Measurements from ENCODE around the gene FOLR2.
A peak's percentile ranks its signal among the peaks of the same experiment; 100 is the strongest.

Gene FOLR2

DNA sequence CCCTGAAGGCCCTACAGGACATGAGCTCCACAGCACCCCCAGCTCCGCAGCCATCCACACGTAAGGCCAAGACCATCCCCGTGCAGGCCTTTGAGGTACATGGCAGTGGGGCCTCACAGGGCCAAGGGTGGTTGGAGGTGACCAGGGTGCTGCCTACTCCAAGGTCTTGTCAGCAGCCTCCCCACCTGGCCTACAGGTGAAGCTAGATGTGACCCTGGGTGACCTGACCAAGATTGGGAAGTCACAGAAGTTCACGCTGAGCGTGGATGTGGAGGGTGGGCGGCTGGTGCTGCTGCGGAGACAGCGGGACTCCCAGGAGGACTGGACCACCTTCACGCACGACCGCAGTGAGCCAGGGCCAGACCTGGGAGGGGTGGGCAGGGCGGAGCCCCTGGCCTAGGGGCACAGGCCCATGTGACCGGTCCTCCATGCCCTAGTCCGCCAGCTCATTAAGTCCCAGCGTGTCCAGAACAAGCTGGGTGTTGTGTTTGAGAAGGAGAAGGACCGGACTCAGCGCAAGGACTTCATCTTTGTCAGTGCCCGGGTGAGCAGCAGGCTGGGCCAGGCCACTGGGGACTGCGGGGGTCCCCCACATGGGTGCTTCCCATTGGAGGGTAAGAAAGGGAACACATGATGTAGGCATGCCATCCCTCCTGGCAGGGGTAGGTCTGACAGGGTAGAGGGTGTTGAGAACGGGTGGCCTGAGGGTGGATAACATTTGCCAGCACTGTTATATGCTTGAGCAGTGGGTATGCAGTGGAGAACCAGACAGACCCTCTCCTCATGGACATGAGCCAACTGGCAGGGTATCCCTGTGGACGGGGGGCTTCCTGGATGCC is 13.6 kb downstream of the FOLR2 start:
- DNase-seq (ENCODE audit: low read depth in 2 of 2) = no peak

DNA sequence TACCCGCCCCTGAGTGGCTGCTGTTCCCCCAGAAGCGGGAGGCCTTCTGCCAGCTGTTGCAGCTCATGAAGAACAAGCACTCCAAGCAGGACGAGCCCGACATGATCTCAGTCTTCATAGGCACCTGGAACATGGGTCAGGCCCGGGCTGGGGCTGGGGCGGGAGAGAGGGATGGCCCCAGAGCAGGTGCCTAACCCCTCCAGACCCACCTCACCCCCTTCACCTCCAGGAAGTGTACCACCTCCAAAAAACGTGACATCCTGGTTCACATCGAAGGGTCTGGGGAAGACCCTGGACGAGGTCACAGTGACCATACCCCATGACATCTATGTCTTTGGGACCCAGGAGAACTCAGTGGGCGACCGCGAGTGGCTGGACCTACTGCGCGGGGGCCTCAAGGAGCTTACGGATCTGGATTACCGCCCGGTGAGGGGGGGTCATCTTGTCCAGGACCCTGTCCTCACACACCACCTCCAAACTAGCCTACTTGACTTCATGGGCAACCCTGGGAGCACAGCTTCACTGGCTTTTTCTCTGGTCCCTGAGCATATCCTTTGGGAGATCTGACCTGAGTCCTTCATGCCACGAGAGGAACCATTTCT is 14.3 kb downstream of the FOLR2 start:
- DNase-seq (ENCODE audit: low read depth in 2 of 2) = no peak

DNA sequence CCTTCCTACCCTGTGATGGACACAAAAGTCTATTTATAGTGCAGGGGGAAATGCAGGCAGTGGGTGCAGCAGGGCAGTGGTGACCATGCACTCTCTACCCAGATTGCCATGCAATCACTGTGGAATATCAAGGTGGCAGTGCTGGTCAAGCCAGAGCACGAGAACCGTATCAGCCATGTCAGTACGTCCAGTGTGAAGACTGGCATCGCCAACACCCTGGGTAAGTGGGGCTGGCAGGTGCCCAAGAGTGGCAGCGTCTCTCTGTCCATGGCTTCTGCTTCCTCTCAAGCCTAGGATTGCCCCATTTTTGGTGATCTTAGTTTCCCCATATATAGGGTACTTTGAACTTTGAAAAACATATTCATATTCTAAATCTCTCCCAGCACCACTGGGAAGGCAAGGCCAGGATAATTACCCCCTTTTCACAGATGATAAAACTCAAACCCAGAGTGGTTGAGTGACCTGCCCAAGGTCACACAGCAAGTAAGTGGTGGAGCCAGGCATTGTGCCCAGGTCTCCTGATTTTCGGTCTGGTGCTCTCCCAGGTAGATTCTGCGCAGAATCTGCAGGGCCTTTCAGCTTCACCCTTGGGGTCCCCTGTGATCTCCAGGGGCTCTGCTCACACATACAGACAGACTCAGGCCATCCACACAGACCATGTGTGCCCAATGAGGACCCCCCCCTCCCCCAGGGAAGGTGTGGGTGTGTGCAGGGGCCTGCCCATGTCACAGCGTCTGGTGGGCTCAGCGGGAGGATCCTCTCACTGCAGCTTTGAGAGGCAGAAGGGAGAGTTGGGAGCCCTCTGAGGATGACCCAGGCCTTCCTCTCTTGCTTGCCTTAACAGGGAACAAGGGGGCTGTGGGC is 15.0 kb downstream of the FOLR2 start:
- no peak for DNase-seq (ENCODE audit: low read depth in 2 of 2)

DNA sequence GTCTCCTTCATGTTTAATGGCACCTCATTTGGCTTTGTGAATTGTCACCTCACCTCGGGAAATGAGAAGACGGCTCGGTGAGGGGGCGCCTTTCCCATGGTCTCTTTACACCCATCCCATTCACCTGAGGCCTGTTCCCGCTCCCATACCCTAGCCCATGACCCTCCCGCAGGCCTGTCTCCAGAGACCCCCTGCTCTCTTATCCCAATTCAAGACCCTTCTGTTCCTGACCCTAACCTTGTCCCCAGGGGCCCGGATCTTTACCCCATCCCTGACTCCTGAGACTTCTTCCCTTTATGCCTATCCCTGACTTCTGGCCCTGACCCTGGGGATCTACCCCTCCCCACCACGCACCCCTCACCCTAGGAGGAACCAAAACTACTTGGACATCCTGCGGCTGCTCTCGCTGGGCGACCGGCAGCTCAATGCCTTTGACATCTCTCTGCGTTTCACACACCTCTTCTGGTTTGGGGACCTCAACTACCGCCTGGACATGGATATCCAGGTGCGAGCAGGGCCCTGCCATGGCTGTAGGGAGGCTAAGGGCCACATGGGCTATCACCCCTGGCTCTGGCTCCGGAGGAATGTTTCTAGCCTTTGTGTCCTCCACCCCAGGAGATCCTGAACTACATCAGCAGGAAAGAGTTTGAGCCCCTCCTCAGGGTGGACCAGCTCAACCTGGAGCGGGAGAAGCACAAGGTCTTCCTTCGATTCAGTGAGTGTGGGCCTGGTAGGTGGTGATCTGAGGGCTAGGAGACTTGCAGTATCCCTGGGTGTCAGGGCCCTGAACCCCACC is 15.9 kb downstream of the FOLR2 start:
- no peak for DNase-seq (ENCODE audit: low read depth in 2 of 2)

DNA sequence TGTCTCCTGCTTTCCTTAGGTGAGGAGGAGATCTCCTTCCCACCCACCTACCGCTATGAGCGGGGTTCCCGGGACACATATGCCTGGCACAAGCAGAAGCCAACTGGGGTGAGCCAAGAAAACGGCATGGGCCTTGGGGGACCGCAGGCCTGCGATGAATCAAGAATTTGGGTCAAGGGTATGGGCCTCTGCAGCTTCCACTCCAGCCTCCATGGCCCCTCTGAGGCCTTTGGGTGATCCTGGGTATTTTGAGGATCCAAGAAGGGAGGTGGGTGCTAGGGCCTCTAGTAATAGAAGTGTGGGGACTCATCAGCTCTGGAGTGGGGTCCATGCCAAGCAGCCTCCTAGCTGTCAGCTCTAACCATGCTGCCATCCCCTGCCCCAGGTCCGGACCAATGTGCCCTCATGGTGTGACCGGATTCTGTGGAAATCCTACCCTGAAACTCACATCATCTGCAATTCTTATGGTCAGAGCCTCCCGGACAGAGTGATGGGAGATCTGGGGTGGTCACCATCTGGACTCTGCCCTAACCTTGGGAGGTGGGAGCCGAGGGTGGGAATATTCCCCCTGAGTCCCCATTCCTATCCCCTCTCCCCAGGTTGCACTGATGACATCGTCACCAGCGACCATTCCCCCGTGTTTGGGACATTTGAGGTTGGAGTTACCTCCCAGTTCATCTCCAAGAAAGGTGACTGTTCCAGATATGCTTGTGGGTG is 16.6 kb downstream of the FOLR2 start:
- no peak for DNase-seq (ENCODE audit: low read depth in 2 of 2)

DNA sequence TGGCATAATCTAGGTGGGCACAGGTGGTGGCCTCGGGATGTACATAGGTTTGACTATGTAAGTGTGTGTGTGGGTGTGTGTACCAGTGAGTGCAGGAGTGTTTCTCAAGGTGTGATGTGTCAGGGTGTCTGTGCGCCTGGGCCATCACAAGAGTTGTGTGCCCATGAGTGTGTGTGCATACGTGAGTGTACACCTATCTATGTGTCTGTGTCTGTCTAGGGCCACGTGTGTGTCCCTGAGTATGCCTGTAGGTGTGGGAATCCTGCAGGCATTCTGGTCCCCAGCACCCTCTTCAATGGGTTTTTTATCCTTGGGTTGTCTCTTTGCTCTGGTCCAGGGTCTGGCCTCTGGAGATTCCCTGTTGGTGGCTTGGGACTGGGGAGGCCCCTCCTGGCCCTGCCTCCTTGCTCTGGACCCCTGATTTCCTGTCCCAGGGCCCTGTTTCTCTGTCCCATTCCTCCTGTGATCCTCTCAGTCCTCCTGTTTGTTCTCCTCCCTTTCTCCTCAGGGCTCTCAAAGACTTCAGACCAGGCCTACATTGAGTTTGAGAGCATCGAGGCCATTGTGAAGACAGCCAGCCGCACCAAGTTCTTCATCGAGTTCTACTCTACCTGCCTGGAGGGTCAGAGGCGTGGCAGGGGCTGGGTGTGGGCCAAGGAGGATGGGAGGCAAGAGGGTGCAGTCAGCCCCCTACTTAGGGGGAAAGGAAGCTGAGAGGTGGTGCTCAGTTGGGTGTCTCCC is 17.3 kb downstream of the FOLR2 start:
- DNase-seq (ENCODE audit: low read depth in 2 of 2) = no peak

DNA sequence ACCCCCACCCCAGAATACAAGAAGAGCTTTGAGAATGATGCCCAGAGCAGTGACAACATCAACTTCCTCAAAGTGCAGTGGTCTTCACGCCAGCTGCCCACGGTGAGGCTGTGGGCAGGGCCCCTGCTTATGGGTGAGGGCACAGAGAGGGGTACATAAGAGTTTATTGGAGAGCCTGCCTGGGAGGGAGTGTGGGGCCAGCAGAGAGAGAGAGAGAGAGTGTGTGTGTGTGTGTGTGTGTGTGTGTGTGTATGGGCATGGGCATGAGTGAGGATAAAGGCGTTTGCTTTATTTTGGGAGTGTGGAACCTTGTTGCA is 17.9 kb downstream of the FOLR2 start:
- DNase-seq (ENCODE audit: low read depth in 2 of 2) = no peak

DNA sequence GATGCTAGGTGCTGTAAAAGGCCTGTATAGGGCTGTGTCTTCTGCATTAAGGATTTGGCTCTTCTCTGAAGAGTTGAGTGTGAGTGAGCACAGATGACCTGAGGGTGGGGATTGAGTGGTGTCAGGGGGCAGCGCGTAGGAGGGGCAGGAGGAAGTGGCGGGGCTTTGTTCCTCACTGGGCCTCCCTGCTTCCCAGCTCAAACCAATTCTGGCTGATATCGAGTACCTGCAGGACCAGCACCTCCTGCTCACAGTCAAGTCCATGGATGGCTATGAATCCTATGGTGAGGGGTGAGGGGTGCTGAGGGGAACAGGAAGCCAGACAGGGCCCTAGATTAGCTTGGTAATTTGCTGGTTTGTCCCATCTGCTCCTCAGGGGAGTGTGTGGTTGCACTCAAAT is 18.3 kb downstream of the FOLR2 start:
- no peak for DNase-seq (ENCODE audit: low read depth in 2 of 2)

DNA sequence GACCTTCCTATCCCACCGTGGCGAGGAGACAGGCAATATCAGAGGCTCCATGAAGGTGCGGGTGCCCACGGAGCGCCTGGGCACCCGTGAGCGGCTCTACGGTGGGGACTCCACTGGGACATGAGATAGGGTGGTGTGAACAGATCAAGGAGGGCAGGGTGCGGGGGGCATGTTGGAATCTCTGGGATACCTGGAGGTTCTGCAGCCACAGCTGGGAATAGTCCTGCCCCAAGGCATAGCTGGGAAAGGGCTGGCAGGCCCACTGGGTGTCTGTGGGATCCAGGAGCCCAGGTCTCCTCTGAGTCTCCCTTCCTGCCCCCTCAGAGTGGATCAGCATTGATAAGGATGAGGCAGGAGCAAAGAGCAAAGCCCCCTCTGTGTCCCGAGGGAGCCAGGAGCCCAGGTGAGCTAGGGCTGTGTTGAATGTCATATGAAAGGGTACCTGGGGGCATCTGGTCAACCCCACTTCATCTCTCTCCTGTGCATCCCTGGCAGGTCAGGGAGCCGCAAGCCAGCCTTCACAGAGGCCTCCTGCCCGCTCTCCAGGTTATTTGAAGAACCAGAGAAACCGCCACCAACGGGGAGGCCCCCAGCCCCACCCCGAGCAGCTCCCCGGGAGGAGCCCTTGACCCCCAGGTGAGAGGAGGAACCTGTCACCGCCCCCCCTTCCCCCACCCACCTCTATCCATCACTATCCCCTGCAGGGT is 18.9 kb downstream of the FOLR2 start:
- DNase-seq (ENCODE audit: low read depth in 2 of 2) = no peak

DNA sequence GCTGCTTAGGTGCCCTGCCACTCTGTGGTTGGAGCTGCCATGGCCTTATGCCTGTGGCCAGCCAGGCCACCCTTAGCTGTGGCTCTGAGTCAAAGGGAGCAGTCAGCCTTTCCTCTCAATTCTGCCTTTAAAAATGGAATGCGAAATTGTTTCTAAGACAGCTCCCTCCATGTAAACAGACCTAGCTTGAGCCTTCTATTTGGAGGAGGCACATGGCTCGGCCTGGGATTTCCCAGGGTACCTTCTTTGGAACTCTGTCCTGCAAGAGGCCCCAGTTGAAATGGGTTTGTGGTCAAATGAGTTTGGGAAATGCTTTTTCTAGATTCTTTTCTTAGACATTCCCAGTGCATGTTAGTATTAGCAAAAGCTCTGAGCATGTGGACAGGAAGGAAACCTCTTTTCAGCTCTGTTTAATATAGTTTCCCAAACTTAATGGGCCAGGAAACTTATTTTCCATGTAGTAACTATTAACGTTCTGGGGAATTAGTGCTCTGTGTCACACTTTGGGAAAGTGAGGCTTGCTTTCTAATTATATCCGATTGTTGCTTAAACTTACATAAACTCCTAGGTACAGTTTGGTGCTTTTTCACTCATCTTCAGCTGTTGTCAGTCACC is 19.6 kb downstream of the FOLR2 start:
- no peak for DNase-seq (ENCODE audit: low read depth in 2 of 2)

DNA sequence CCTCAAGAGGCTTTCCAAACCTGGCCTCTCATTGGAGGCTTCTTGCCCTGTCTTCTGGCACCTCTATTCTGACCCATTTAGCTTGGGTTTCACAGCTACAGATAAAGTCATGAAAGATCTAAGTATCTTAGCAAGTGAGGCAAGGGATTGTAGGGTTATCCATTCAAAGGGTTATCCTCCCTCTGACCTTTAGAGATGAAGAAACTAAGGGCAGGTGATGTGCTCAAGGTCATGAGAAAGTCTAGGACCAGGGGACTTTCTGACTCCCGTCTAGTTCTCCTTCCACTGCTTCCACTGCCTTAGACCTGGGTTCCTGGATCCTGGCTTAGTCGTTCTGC is 20.1 kb downstream of the FOLR2 start:
- DNase-seq (ENCODE audit: low read depth in 2 of 2) = no peak

DNA sequence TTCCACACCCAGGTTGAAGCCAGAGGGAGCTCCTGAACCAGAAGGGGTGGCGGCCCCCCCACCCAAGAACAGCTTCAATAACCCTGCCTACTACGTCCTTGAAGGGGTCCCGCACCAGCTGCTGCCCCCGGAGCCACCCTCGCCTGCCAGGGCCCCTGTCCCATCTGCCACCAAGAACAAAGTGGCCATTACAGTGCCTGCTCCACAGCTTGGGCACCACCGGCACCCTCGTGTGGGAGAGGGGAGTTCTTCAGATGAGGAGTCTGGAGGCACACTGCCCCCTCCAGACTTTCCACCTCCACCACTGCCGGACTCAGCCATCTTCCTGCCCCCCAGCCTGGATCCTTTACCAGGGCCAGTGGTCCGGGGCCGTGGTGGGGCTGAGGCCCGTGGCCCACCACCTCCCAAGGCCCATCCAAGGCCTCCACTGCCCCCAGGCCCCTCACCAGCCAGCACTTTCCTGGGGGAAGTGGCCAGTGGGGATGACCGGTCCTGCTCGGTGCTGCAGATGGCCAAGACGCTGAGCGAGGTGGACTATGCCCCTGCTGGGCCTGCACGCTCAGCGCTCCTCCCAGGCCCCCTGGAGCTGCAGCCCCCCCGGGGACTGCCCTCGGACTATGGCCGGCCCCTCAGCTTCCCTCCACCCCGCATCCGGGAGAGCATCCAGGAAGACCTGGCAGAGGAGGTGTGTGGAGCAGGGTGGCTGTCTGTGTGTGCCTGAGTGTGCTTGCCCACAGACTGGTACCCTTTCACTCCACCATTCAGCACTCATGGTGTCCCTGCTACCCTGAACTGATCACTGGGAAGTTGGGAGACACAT is 20.7 kb downstream of the FOLR2 start:
- no peak for DNase-seq (ENCODE audit: low read depth in 2 of 2)

DNA sequence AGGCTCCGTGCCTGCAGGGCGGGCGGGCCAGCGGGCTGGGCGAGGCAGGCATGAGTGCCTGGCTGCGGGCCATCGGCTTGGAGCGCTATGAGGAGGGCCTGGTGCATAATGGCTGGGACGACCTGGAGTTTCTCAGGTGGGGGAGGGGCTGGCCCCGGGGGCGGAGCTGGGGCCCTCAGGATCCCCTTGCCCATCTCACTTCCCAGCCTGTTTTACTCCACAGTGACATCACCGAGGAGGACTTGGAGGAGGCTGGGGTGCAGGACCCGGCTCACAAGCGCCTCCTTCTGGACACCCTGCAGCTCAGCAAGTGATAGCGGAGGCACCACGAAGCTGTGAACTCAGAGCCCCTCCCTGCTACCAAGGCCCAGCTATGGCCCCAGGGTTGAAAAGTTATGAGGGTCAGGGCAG is 21.5 kb downstream of the FOLR2 start:
- DNase-seq (ENCODE audit: low read depth in 2 of 2) = peak; percentile 20 to 24

DNA sequence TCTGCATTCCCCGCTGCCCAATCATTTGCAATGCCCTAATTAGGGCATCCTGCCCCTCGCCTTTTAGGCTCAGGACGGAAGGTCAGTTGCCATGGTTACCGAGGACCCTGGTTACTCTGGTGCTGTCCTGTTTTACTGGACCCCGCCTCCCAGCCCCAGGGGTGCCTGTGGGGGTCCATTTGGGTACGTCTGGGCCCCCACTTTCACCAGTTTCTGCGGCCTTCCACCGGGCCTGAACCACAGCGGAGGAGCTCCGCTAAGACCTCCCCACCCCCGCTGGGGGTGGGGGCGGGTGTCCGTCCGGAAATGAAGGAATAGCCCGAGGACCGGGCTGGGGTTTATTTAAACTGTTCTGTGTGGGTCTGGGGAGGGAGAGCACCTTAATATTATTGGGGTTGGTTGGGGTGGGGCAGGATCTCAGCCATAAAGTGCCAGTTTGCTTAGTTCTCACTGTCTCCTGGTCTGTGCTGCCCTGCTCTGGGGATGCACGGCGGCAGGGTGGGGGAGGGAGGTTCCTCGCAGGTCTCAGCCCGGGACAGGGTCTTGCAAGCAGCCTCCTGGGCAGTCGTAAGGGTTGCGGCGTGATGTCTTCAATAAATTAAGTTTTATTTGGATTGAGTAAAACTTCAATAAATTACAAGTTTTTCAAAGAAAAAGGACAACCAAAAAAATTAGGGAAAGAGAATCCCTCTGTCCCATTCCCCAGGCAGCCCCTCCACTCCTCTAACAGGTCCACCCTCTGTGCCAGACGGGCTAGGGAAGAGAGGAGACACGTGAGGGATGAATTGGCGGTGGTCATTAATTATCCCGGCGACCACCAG is 22.1 kb downstream of the FOLR2 start:
- DNase-seq (ENCODE audit: low read depth in 2 of 2) = no peak

DNA sequence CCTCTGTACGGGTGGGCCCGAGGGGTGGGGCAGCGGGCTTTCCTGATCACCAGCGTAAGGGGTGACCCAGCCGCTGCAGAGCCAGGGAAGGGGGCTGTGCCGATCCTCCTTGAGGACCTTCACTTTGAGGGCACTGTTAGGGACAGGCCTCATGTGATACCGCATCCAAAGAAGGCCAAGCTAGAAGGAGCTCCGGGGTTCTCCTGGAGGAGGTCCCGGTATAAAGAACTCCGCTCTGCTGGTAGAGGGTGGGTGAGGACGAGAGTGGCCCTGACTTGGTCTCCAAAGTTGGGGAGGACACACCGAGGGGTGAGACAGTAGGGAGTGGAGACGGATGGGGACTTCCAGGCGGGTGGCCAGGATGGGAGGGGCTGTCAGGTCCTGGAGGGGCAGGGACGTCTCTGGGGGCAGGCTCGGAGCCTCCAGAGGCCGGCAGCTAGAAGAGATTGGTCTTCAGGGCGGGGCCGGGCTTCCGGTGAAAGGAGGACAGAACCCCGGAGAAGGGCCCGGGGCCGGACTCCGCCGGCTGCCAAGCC is 22.8 kb downstream of the FOLR2 start:
- no peak for DNase-seq (ENCODE audit: low read depth in 2 of 2)

DNA sequence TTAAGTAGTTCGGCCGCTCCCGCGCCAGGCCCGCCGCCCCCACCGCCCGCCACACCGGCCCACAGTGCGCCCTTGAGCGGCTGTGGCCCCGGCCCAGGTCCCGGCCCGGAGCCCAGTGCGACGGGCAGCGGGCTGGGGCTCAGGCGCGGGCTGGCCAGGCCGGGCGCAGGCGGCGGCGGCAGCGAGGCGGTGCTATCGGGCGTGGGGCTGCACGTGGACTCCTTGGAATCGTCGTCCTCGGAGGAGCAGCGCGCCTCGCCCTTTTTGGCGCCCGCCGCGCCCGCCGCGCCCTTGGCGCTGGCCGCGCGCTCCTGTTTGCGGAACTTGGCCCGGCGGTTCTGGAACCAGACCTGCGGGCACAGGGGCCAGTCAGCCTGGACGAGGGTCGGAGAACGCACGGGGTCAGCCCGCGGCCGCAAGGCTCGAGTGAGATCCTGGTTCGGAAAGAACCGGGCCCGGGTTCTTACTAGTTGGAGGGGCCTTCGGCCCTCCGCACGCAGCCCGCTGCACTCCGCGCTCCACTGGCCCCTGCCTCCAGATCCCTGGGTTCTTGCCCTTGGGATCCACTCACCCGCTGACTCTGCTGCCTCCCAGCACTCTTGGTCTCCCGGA is 23.4 kb downstream of the FOLR2 start:
- no peak for DNase-seq (ENCODE audit: low read depth in 2 of 2)

Data from fibroblast of skin of left quadriceps (primary cell).